GM19238 (cell line): ENCODE measurements around the gene BOD1L1.
"Not testable (repeated sequence)": the region's sequence is repeated elsewhere in the genome, so short reads cannot be mapped to it uniquely, and the experiment has no call there.

Experiments
- DNase-seq: peaks from one replicate; pipeline ENCODE4 v3.0.0; 2011; ENCODE audit warnings: low spot score; ENCODE audit not compliant: insufficient read length

The BOD1L1 gene

GRCh38 chr4:13560111-13560510 lies 67.4 kb downstream of the BOD1L1 start:
- DNase-seq: not testable (repeated sequence)

DNA sequence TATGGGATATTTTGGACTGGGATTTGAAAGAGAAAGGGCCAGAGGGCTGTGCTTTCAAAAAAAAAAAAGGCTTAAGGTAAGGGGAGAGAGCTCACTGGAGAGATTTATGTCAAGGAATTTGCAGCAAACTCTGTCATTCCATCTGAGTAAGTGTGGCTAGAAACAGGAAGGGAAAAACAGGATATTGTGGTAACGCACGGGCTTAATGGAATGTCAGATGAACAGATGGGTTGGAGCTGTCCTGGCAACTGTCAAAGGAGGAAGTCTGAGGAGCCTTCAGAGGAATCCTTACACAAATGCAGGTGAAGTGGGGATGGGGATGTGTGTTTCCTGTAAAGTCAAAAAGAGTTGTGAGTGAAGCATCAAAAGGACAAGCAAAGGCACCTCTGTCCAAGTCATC lies 68.1 kb downstream of the BOD1L1 start:
- no peak for DNase-seq

- DNase-seq: no peak
Measured at GRCh38 chr4:13558881-13559280, 68.6 kb downstream of the BOD1L1 start.

DNA sequence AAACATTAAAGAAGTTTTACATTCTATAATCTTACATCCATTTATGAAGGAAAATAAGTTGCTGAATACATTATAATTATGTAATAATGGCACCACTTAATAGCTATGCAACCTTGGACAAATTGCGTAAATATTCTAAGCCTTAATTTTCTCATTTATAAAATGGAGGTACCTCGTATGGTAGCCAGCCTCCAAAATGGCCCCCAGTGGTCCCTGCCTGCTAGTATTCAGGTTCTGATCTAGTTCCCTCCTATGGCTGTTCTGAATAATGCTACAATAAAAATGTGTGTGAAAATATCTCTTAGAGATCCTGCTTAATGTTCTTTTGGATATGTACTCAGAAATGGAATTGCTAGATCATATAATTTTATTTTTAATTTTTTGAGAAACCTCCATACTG lies 72.2 kb downstream of the BOD1L1 start:
- DNase-seq: no peak

DNA sequence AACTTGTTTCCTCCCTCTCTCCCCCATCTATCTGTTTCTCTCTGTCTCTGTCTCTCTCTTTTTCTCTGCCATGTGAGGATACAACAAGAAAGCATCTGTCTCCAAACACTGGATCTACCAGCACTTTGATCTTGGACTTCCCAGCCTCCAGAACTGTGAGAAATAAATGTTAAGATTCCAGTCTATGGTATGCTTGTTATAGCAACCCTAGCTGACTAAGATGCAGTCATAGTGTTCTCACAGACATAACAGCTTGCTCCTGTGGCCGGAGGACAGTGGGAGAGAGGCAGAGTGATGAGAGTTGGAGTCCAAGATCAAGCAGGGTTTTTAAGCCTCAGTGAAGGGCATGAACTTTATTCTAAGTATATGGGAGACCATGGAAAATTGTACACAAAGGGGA lies 74.4 kb downstream of the BOD1L1 start:
- DNase-seq: no peak

DNA sequence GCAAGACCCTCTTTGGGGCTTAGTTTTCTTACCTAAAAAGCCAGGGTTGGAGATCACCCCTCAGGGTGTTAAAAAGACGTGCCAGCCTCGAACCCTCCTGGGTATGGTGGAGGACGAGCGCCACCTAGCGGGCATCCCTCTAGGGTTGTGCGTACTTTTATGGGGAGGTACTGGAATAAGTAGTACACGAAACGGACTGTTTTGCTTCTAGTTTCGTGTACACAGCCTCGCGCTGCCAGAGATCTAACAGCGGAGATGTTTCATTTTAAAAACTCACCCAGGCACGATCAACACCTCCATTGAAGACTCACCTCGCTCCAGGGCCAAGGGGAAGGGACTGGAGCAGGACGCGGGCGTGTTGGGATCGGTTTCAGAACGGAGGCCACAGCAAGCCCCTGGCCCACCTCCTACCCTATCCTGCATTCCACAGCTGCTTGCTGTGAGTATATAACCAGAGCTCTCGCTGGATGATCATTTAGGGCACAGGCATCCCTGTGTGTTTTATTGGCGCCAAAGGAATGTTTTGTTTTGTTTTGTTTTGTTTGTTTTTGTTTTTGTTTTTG lies 78.5 kb downstream of the BOD1L1 start:
- DNase-seq: peak; percentile 74

- DNase-seq: no peak
Measured at GRCh38 chr4:13548059-13548983, 79.2 kb downstream of the BOD1L1 start.

DNA sequence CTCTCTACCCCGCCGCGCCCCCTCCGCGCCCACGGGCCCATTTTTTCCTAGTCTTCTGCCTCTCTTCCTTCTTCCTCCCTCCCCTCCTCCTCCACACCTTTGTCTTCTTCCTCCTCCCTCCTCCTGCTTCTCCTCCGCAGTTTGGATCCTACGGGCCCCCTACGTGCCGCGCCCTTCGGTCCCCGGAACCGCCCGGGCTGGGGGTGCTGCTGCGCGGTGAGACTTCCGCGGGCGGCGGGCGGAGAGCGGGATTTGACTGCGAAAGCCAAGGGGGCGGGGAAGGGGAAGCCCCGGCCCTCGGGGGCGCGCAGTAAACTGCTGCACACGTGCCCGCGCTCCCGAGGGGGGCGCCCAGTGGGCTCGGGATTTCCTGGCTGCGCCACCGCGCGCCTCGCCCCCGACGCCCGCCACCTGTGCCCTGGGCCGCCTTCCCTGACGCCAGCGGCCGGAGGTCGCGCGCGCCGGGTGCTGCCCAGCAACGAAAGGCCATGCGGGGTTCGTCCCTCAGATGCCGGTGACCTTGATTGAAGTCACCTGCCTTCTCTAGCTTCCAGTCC lies 80.0 kb downstream of the BOD1L1 start:
- no peak for DNase-seq

GRCh38 chr4:13546941-13547484 lies 80.5 kb downstream of the BOD1L1 start:
- DNase-seq: no peak

- no peak for DNase-seq
Measured at GRCh38 chr4:13546142-13546940, 81.2 kb downstream of the BOD1L1 start.

DNA sequence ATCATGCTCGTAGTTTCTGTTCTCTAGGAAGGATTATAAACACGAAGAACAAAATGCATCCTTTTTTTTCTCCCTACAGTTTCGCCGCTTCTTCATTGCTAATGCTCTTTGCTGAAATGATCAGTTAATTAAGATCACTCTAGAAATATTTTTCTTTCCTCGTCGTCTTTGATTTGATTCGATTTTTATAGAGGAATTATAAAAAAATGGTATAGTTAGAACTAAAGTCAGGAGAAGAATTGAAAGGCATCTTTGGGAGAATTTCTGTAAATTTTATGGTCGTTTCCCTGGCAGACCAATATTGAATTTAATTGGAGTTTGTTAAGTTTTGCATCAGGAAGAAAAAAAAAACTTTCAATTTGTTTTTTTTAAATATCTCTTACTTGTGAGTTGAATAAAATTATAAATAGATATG lies 82.1 kb downstream of the BOD1L1 start:
- DNase-seq: no peak

DNA sequence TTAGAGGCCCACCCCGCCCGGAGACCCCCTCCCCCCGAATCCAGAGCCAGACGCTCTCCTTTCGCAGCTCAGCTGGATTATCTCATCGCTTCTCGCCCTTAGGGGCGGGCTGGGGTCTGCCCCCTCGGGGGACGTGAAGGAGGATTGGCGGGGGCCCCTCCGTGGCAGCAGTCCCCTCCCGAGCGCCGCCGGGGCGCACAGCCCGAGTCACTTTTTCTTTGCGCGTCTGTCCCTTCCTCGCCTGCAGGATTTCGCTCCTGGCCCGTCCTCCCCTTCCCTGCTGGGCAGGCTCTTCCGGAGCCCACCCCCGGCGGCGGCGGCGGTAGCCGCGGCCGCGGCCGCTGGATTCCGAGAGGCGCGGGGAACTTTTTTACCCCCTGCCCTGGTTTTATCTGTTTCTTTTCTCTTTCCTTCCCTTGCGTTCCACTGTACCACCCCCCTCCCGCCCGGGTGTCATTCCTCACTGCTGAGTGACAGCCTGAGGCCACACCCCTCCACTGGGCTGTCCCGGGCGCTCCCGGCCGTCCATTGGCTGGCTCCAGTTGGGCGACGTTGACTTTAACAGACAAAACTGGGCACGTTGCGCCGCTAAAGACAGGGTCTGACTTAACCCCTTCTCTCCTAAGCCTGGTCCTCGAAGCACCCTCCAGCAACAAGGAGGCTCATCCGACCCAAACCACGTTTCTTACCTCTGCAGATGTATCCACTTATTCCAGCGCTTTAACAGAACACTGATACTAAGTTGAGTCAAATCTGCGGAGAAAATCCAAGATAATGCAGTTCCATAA lies 82.7 kb downstream of the BOD1L1 start:
- DNase-seq: peak; percentile 52

DNA sequence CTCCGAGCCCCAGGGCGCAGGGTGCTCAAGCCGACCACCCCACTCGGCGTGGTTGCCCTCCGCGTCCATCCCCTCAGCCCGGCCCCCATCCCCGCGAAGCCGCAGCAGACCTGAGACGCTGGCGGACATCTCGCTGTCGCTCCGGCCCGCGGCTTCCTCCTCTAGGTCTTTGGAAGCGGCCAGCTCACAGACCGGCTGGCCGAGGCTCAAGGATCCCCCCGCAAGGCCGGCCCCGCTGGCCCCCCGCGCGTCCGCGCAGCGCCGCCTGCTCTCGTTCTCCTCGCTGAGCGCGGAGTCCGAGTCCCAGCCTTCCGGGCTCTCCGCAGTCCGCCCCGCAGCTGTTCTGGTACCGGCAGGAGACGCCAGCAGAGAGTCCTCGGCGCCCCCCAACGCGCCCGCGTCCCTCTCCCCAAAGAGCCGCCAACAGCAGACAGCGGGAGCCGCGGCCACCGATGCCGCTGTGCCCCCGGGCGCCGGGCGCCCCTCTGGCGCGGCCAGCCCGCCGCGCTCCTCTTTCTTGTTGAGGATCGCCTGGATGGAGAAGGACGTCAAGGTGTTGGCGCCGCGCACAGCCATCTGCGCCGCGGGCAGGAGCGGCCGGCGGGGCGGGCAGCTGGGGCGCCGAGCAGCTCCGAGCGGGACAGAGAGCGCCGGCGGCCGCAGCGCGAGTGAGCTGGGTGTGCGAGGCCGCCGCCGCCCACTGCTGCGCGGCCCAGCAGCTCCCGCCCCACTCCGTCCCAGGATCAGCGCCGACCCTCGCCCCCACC lies 83.5 kb downstream of the BOD1L1 start, which contains the start of gene NKX3-2:
NKX3-2 (minus strand) TSS at position 670 of the 767 bp plus-strand sequence; CDS start at position 576, 94 bp downstream.
- DNase-seq: peak; percentile 8

GRCh38 chr4:13543032-13543838 lies 84.3 kb downstream of the BOD1L1 start:
- DNase-seq: no peak

GRCh38 chr4:13542577-13543031 lies 84.9 kb downstream of the BOD1L1 start:
- peak; percentile 6 for DNase-seq

GRCh38 chr4:13541720-13542576 lies 85.6 kb downstream of the BOD1L1 start:
- DNase-seq: peak; percentile 27

- DNase-seq: peak; percentile 7
Measured at GRCh38 chr4:13541176-13541604, 86.3 kb downstream of the BOD1L1 start.
